Measurements from ENCODE around the gene INTS1.

Gene INTS1

GRCh38 chr7:1466524-1467271, 37.5 kb downstream of the INTS1 start:
- TF ChIP-seq CTCF (IDR thresholded peaks at IDR 0.05; ENCODE audit: insufficient read depth, missing control alignments), result no peak
- FAIRE-seq (no peak), DNase-seq (ENCODE audit: insufficient read length, low spot score) (no peak)

GRCh38 chr7:1464694-1465093, 39.5 kb downstream of the INTS1 start:
- no peak for FAIRE-seq
- no peak for TF ChIP-seq CTCF (IDR thresholded peaks at IDR 0.05; ENCODE audit: insufficient read depth, missing control alignments)
- DNase-seq (ENCODE audit: insufficient read length, low spot score), result no peak

GRCh38 chr7:1463676-1464223, 40.4 kb downstream of the INTS1 start:
- FAIRE-seq, result no peak
- no peak for TF ChIP-seq CTCF (IDR thresholded peaks at IDR 0.05; ENCODE audit: insufficient read depth, missing control alignments)
- no peak for DNase-seq (ENCODE audit: insufficient read length, low spot score)

- FAIRE-seq, result no peak
- no peak for DNase-seq (ENCODE audit: insufficient read length, low spot score)
- TF ChIP-seq CTCF (IDR thresholded peaks at IDR 0.05; ENCODE audit: insufficient read depth, missing control alignments), result no peak
These were observed 42.4 kb downstream of the INTS1 start for GRCh38 chr7:1461646-1462375.

- FAIRE-seq (no peak), DNase-seq (ENCODE audit: insufficient read length, low spot score) (no peak)
- TF ChIP-seq CTCF (IDR thresholded peaks at IDR 0.05; ENCODE audit: insufficient read depth, missing control alignments), result no peak
These were observed 43.2 kb downstream of the INTS1 start for GRCh38 chr7:1460821-1461645.

GRCh38 chr7:1459920-1460820, 44.0 kb downstream of the INTS1 start:
- DNase-seq (ENCODE audit: insufficient read length, low spot score) (no peak), FAIRE-seq (no peak)
- TF ChIP-seq CTCF (IDR thresholded peaks at IDR 0.05; ENCODE audit: insufficient read depth, missing control alignments), result no peak

All from D721Med (cell line).